NCI-H146 (cell line): ENCODE results near the gene KLK12.

Experiments
- DNase-seq: peaks from one replicate; lab custom pipeline; 2025; lab: John Stamatoyannopoulos, UW

Gene KLK12

GRCh38 chr19:51047031-51047335, 12.2 kb upstream of the KLK12 start:
- no peak for DNase-seq

- no peak for DNase-seq
Observed at GRCh38 chr19:51044327-51044726, 9.5 kb upstream of the KLK12 start.

- no peak for DNase-seq
Observed at GRCh38 chr19:51043497-51043896, 8.7 kb upstream of the KLK12 start.

- DNase-seq: no peak
Observed at GRCh38 chr19:51040151-51040550, 5.3 kb upstream of the KLK12 start.

GRCh38 chr19:51036519-51036918, 1.7 kb upstream of the KLK12 start:
- DNase-seq: no peak

- no peak for DNase-seq
Observed at GRCh38 chr19:51031880-51032225, 2.9 kb downstream of the KLK12 start.

- DNase-seq: no peak
Observed at GRCh38 chr19:51031220-51031879, 3.5 kb downstream of the KLK12 start.

- DNase-seq: no peak
Observed at GRCh38 chr19:51030631-51031030, 4.2 kb downstream of the KLK12 start.

GRCh38 chr19:51029718-51030117, 5.1 kb downstream of the KLK12 start:
- DNase-seq: no peak

- DNase-seq: no peak
Observed at GRCh38 chr19:51027873-51028272, 6.9 kb downstream of the KLK12 start.

GRCh38 chr19:51027126-51027806, 7.5 kb downstream of the KLK12 start:
- DNase-seq: no peak

GRCh38 chr19:51026554-51026831, 8.3 kb downstream of the KLK12 start, which contains the start of gene KLK11:
TSS of gene KLK11 (minus strand) at chr19:51026616. CDS start at chr19:51025631, 985 bp downstream.
- peak; percentile 20 for DNase-seq

- DNase-seq: no peak
Observed at GRCh38 chr19:51025809-51026553, 8.8 kb downstream of the KLK12 start.

GRCh38 chr19:51025401-51025800, 9.4 kb downstream of the KLK12 start:
- DNase-seq: no peak

- DNase-seq: peak; percentile 32
Observed at GRCh38 chr19:51024924-51025323, 9.9 kb downstream of the KLK12 start.

- no peak for DNase-seq
Observed at GRCh38 chr19:51023946-51024345, 10.9 kb downstream of the KLK12 start.

GRCh38 chr19:51022526-51022925, 12.3 kb downstream of the KLK12 start:
- DNase-seq: no peak

GRCh38 chr19:51020988-51021651, 13.7 kb downstream of the KLK12 start:
- DNase-seq: peak; percentile 37

GRCh38 chr19:51019544-51019925, 15.3 kb downstream of the KLK12 start, which contains the start of gene KLK10:
TSS of gene KLK10 (minus strand) at chr19:51019709. CDS start at chr19:51019130, 579 bp downstream.
- DNase-seq: no peak

- DNase-seq: no peak
Observed at GRCh38 chr19:51018745-51019543, 15.9 kb downstream of the KLK12 start.

GRCh38 chr19:51016798-51017683, 17.8 kb downstream of the KLK12 start:
- peak; percentile 67 for DNase-seq
